ENCODE measurements around the gene LGALSL.

DNA sequence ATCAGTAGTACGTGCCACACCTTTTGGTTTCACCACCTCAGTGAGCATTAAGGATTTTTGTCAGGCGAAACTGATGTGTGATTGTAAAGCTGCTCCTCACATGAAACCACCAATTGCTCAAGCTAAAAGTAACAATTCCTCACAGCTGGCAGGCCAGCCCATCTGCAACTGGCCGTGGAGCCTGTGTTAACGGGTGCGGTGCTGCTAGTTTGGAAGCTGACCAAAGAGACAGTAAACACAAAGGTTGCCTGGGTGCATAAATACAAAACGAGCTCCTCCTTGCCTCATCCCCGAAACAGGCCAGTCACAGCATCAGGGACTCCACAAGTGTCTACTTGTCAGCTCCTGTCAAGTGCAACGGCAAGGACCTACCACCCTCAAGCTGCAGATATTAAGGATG, 32.0 kb downstream of the LGALSL start:
- TF ChIP-seq, protein P1, sequence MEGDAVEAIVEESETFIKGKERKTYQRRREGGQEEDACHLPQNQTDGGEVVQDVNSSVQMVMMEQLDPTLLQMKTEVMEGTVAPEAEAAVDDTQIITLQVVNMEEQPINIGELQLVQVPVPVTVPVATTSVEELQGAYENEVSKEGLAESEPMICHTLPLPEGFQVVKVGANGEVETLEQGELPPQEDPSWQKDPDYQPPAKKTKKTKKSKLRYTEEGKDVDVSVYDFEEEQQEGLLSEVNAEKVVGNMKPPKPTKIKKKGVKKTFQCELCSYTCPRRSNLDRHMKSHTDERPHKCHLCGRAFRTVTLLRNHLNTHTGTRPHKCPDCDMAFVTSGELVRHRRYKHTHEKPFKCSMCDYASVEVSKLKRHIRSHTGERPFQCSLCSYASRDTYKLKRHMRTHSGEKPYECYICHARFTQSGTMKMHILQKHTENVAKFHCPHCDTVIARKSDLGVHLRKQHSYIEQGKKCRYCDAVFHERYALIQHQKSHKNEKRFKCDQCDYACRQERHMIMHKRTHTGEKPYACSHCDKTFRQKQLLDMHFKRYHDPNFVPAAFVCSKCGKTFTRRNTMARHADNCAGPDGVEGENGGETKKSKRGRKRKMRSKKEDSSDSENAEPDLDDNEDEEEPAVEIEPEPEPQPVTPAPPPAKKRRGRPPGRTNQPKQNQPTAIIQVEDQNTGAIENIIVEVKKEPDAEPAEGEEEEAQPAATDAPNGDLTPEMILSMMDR (IDR thresholded peaks at IDR 0.05) = no peak
- TF ChIP-seq POLR2A (IDR thresholded peaks at IDR 0.05) = no peak
